ENCODE results near the gene VENTX.
"Not testable (repeated sequence)": the region's sequence is repeated elsewhere in the genome, so short reads cannot be mapped to it uniquely, and the experiment has no call there.

The VENTX gene

GRCh38 chr10:133217800-133218589, 19.7 kb upstream of the VENTX start:
- DNase-seq (ENCODE audit: low read depth, low spot score): no peak
- Histone ChIP-seq H3K9ac (ENCODE audit: insufficient read length) (no peak overlapping the region), H3K36me3 (ENCODE audit: insufficient read depth, low read length) (no peaks in the 10 kb centered on the region), H3K27ac (no peak overlapping the region), H3K4me3 (no peak overlapping the region), H3K9me3 (ENCODE audit: low read depth, low read length) (no peaks in the 10 kb centered on the region)
- no peak for TF ChIP-seq FOXP2 (optimal IDR thresholded peaks at IDR 0.05; ENCODE audit: control extremely low read depth, extremely low read length, insufficient read depth)
- TF ChIP-seq EZH2 (IDR thresholded peaks at IDR 0.05): no peak
- no peak for TF ChIP-seq POLR2AphosphoS5 (IDR thresholded peaks at IDR 0.05; ENCODE audit: borderline replicate concordance, low read depth, low read length)

DNA sequence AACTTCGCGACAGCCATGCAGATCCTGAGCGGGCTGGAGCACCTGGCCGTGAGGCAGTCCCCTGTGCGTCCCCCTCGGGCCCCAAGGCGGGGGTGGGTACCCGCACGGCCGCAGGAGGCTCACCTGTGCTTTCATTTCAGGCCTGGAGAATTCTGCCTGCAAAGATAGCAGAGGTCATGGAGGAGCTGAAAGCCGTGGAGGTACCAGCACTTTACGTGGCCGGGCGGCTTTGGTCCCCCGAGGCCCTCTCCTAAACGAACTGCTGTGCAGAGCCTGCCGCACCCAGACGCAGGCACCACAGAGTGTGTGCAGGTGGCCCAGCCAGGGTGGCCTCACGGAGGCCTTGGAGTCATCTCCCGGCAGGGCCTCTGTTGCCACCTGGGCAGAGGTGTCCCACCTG, 18.8 kb upstream of the VENTX start:
- TF ChIP-seq FOXP2 (optimal IDR thresholded peaks at IDR 0.05; ENCODE audit: control extremely low read depth, extremely low read length, insufficient read depth): no peak
- TF ChIP-seq EZH2 (IDR thresholded peaks at IDR 0.05): no peak
- TF ChIP-seq POLR2AphosphoS5 (IDR thresholded peaks at IDR 0.05; ENCODE audit: borderline replicate concordance, low read depth, low read length): no peak
- Histone ChIP-seq H3K4me3 (no peak overlapping the region), H3K9me3 (ENCODE audit: low read depth, low read length) (no peaks in the 10 kb centered on the region), H3K27ac (no peak overlapping the region), H3K9ac (ENCODE audit: insufficient read length) (no peak overlapping the region), H3K36me3 (ENCODE audit: insufficient read depth, low read length) (no peaks in the 10 kb centered on the region)
- DNase-seq (ENCODE audit: low read depth, low spot score): no peak

DNA sequence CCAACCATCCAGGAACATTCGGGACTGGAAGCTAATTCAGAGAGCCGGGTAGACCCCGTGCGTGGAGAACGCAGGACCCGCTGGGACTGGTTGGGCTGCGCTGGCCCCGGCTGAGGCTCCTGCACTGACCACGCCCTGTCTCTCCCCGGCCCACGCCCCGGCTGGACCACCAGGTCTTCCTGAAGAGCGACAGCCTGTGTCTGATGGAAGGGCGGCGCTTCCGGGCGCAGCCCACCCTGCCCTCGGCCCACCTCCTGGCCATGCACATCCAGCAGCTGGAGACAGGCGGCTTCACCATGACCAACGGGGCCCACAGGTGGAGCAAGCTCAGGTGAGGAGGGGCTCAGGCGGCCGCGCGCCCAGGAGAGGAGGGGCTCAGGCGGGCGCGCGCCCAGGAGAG, 17.9 kb upstream of the VENTX start:
- Histone ChIP-seq H3K4me3 (no peak overlapping the region), H3K9ac (ENCODE audit: insufficient read length) (no peak overlapping the region), H3K9me3 (ENCODE audit: low read depth, low read length) (no peaks in the 10 kb centered on the region), H3K36me3 (ENCODE audit: insufficient read depth, low read length) (no peaks in the 10 kb centered on the region), H3K27ac (no peak overlapping the region)
- TF ChIP-seq FOXP2 (optimal IDR thresholded peaks at IDR 0.05; ENCODE audit: control extremely low read depth, extremely low read length, insufficient read depth) (no peak), POLR2AphosphoS5 (IDR thresholded peaks at IDR 0.05; ENCODE audit: borderline replicate concordance, low read depth, low read length) (no peak), EZH2 (IDR thresholded peaks at IDR 0.05) (no peak)
- no peak for DNase-seq (ENCODE audit: low read depth, low spot score)

- no peaks in the 10 kb centered on the region for H3K36me3 ChIP-seq (ENCODE audit: insufficient read depth, low read length)
- no peak overlapping the region for H3K4me3 ChIP-seq
- H3K27ac ChIP-seq: no peak overlapping the region
- no peak overlapping the region for H3K9ac ChIP-seq (ENCODE audit: insufficient read length)
- no peak for DNase-seq (ENCODE audit: low read depth, low spot score)
- no peaks in the 10 kb centered on the region for H3K9me3 ChIP-seq (ENCODE audit: low read depth, low read length)
- TF ChIP-seq POLR2AphosphoS5 (IDR thresholded peaks at IDR 0.05; ENCODE audit: borderline replicate concordance, low read depth, low read length) (no peak), FOXP2 (optimal IDR thresholded peaks at IDR 0.05; ENCODE audit: control extremely low read depth, extremely low read length, insufficient read depth) (no peak), EZH2 (IDR thresholded peaks at IDR 0.05) (no peak)
Measured at GRCh38 chr10:133221331-133221730, 16.3 kb upstream of the VENTX start.

DNA sequence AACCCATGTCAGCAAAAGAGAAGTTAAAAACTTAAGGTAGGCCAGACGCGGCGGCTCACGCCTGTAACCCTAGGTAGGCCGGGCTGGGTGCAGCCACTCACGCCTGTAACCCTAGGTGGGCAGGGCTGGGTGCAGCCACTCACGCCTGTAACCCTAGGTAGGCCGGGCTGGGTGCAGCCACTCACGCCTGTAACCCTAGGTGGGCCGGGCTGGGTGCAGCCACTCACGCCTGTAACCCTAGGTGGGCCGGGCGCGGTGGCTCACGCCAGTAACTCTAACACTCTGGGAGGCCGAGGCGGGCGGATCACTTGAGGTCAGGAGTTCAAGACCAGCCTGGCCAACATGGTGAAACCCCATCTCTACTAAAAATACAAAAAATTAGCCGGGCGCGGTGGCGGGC, 15.9 kb upstream of the VENTX start:
- not testable (repeated sequence) for H3K4me3 ChIP-seq; DNase-seq (ENCODE audit: low read depth, low spot score); H3K9me3 ChIP-seq (ENCODE audit: low read depth, low read length); H3K9ac ChIP-seq (ENCODE audit: insufficient read length); H3K36me3 ChIP-seq (ENCODE audit: insufficient read depth, low read length); H3K27ac ChIP-seq

- TF ChIP-seq POLR2AphosphoS5 (IDR thresholded peaks at IDR 0.05; ENCODE audit: borderline replicate concordance, low read depth, low read length) (no peak), FOXP2 (optimal IDR thresholded peaks at IDR 0.05; ENCODE audit: control extremely low read depth, extremely low read length, insufficient read depth) (no peak), EZH2 (IDR thresholded peaks at IDR 0.05) (no peak)
- Histone ChIP-seq H3K4me3 (no peak overlapping the region), H3K36me3 (ENCODE audit: insufficient read depth, low read length) (no peaks in the 10 kb centered on the region), H3K27ac (no peak overlapping the region), H3K9ac (ENCODE audit: insufficient read length) (no peak overlapping the region), H3K9me3 (ENCODE audit: low read depth, low read length) (no peaks in the 10 kb centered on the region)
- no peak for DNase-seq (ENCODE audit: low read depth, low spot score)
Measured at GRCh38 chr10:133224076-133224475, 13.6 kb upstream of the VENTX start.

GRCh38 chr10:133224756-133225372, 12.8 kb upstream of the VENTX start:
- Histone ChIP-seq H3K9ac (ENCODE audit: insufficient read length) (no peak overlapping the region), H3K36me3 (ENCODE audit: insufficient read depth, low read length) (no peaks in the 10 kb centered on the region), H3K9me3 (ENCODE audit: low read depth, low read length) (no peaks in the 10 kb centered on the region), H3K4me3 (no peak overlapping the region), H3K27ac (no peak overlapping the region)
- TF ChIP-seq FOXP2 (optimal IDR thresholded peaks at IDR 0.05; ENCODE audit: control extremely low read depth, extremely low read length, insufficient read depth) (no peak), EZH2 (IDR thresholded peaks at IDR 0.05) (no peak), POLR2AphosphoS5 (IDR thresholded peaks at IDR 0.05; ENCODE audit: borderline replicate concordance, low read depth, low read length) (no peak)
- DNase-seq (ENCODE audit: low read depth, low spot score): no peak

DNA sequence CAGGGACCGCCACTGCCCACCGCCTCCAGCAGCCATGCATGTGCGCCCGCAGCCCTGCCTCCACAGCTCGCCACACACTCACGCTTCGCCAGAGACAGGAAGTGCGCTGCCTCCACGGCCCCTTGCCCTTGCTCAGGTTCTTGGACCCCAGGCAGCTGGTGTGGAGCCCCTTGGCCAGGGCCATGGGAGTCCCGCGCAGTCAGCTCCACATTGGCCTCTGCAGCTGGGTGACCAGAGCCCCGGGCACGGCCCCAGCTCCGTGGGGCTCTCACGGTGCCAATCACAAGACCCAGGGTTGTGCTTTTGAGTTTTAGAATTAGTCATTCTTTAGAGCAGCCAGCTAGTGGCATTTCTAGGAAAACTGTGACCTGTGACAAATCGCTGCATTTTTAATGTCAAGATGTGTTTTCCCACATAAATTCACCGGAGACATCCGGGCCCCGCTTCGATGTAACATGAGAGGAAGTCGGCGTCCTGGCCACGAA, 11.9 kb upstream of the VENTX start:
- TF ChIP-seq POLR2AphosphoS5 (IDR thresholded peaks at IDR 0.05; ENCODE audit: borderline replicate concordance, low read depth, low read length) (no peak), EZH2 (IDR thresholded peaks at IDR 0.05) (no peak), FOXP2 (optimal IDR thresholded peaks at IDR 0.05; ENCODE audit: control extremely low read depth, extremely low read length, insufficient read depth) (no peak)
- Histone ChIP-seq H3K9me3 (ENCODE audit: low read depth, low read length) (no peaks in the 10 kb centered on the region), H3K27ac (no peak overlapping the region), H3K4me3 (no peak overlapping the region), H3K9ac (ENCODE audit: insufficient read length) (no peak overlapping the region), H3K36me3 (ENCODE audit: insufficient read depth, low read length) (no peaks in the 10 kb centered on the region)
- no peak for DNase-seq (ENCODE audit: low read depth, low spot score)

All from SK-N-MC (cell line).